Neuron (in vitro differentiated cells): ENCODE results near the gene GRN.

ENCODE experiments used
- H2AFZ ChIP-seq: one replicate; pipeline ENCODE4 v1.6.1; 2013; ENCODE audit warnings: low read depth, mild to moderate bottlenecking, inconsistent platforms, low read length, moderate library complexity
- H3K27me3 ChIP-seq: one replicate; pipeline ENCODE4 v1.6.1; 2013; ENCODE audit warnings: low read length; ENCODE audit not compliant: insufficient read depth
- H3K36me3 ChIP-seq: one replicate; pipeline ENCODE4 v1.6.1; 2013; ENCODE audit warnings: low read length; ENCODE audit not compliant: insufficient read depth
- H3K4me1 ChIP-seq: one replicate; pipeline ENCODE4 v1.6.1; 2013; ENCODE audit warnings: low read length; ENCODE audit not compliant: insufficient read depth
- H3K4me3 ChIP-seq: 2 replicates; pipeline ENCODE4 v1.5.1; 2013; ENCODE audit warnings: mild to moderate bottlenecking, low read length, moderate library complexity
- H3K9me3 ChIP-seq: one replicate; pipeline ENCODE4 v1.6.1; 2013; ENCODE audit warnings: low read length

The GRN gene

DNA sequence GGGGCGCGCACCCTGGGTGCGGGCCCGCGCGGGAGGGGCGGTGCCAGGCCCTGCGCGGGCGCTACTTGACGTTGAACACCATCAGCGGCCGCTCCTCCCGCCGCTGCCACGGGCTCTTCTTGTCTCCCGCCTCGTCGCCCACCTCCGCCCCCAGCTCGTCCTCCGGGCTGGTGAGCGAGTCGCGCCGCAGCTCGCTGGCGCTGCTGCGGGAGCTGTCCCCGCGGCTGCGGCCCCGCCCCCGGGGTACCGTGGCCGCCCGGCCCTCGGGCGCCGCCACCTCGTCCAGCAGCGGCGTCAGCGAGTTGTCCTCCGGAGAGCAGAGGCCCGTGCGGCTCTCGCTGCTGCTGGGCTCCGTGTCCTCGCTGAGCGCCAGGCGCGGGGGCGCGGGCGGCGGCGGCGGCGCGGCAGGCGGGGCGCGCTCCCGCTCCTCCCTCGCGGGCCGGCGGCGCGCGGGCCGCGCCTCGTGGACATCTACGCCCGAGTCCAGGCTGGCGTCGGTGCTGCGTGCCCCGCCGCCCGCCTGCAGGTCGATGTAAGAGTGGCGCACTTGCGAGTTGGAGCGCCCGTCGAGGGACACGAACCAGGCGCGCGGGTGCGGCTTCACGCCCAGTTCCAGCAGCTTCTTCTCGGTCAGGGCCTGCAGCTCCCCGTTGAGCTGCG lies 8.7 kb downstream of the GRN start:
- H3K4me3 ChIP-seq, result no peak overlapping the region
- no peak overlapping the region for H2AFZ ChIP-seq
- no peaks in the 10 kb centered on the region for H3K4me1 ChIP-seq
- H3K9me3 ChIP-seq, result no peaks in the 10 kb centered on the region
- H3K27me3 ChIP-seq, result no peaks in the 10 kb centered on the region
- H3K36me3 ChIP-seq, result peaks cover 37% of the 10 kb centered on the region

DNA sequence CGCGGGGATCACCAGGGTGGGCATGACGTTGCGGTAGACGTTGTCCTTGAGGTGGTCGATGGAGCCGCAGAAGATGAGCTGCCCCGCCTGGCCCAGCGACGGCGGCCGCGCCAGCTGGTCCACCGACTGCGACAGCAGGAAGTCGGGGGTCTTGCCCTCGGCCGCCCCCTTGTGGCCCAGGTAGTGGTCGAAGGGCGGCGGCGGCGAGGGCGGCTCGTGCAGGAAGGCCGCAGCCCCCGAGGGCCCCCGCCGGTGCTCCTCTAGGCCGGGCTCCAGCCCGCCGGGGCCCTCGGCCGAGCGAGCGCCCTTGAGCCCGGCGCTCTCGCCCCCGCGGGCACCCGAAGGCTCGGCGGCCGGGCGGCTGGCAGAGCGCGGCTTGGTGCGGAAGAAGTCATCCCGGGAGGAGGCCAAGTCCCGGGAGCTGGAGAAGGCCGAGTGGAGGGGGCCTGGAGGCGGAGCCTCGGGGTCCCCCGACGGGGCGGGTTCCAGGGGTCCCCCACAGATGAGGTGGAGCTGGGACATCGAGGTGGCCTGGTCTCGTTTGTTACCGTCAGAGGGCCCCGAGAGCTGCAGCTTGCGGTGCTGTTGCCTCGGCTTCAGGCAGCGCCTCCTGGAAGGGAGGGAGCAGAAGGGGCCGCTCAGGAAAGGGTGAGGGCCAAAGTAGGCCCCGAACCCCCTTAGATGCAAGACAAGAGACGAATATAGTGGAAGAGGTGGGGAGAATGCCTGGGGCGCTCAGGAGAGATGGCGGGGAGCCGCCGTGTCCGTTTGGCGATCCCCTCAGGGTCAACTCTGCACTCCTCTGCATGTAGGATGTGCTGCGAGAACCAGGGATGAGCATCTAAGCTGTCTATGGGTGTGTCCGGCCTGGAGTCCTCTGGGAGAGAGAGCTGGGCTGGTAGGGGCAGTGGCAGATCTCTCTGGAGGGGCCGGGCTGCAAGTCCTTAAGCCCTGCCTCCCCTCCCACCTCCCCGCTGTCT lies 9.8 kb downstream of the GRN start:
- Histone ChIP-seq H3K9me3 (no peaks in the 10 kb centered on the region), H2AFZ (no peak overlapping the region), H3K27me3 (no peaks in the 10 kb centered on the region), H3K36me3 (peaks cover 43% of the 10 kb centered on the region), H3K4me1 (no peaks in the 10 kb centered on the region), H3K4me3 (no peak overlapping the region)

DNA sequence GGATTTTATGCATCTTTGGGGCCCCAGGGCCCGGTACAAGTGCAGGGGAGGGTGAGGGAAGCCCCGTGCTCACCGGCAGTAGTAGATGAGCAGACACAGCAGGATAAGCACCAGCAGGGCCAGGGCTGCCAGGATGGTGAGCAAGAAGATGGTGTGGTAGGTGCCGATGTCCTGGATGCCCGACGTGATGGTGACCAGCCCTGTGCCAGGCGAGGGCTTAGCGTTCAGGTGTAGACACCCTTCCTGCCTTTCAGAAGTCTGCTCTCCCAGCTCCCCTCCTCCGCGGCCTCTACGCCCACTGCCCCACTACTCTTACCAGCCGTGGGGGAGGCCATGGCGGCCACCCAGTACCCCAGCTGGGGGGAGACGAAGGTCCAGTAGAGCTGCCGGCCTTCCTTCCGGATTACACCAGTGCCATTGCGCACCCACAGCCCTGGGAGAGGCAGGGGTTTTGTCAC lies 10.6 kb downstream of the GRN start:
- Histone ChIP-seq H3K9me3 (no peaks in the 10 kb centered on the region), H3K36me3 (peaks cover 43% of the 10 kb centered on the region), H3K27me3 (no peaks in the 10 kb centered on the region), H2AFZ (no peak overlapping the region), H3K4me3 (no peak overlapping the region), H3K4me1 (peaks cover 6% of the 10 kb centered on the region)

DNA sequence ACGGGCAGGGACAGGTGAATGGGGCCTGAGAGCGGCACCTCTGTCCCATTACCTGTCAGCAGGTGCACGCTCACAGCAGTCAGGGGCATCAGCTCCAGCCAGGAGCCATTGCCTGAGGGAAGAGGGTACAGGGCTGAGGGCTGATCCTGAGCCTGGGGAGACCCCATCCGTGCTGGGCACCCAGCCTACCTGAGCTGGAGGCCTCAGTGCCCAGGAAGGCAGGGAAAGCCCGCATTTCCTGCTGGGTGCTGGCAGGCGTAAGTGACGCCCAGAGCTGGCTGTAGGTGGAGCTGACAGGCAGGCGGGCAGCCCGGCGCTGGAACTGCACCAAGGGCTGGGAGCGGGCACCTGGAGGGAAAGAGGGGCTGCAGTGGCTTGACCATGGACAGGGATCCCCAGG lies 11.1 kb downstream of the GRN start:
- Histone ChIP-seq H3K4me1 (peaks cover 12% of the 10 kb centered on the region), H3K27me3 (no peaks in the 10 kb centered on the region), H3K36me3 (peaks cover 43% of the 10 kb centered on the region), H3K9me3 (no peaks in the 10 kb centered on the region), H3K4me3 (no peak overlapping the region), H2AFZ (no peak overlapping the region)

DNA sequence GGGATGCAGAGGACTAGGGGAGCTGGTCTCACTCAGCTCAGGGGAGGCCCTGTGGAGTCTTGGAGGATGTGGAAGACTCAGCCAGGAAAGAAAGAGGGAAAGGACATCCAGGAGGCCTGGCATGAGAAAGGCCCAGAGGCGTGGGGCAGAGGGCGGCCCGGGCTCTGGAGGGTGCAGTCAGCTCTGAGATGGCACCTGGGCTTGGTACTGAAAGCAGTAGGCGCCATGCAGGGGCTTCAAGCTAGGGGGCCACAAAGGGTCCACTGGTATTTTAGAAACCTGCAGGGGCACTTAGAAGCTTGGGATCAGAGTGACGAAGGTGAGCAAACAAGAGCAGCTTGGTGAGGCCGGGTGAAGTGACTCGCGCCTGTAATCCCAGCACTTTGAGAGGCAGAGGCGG lies 13.0 kb downstream of the GRN start:
- Histone ChIP-seq H3K9me3 (no peaks in the 10 kb centered on the region), H3K4me1 (peaks cover 28% of the 10 kb centered on the region), H2AFZ (no peak overlapping the region)

DNA sequence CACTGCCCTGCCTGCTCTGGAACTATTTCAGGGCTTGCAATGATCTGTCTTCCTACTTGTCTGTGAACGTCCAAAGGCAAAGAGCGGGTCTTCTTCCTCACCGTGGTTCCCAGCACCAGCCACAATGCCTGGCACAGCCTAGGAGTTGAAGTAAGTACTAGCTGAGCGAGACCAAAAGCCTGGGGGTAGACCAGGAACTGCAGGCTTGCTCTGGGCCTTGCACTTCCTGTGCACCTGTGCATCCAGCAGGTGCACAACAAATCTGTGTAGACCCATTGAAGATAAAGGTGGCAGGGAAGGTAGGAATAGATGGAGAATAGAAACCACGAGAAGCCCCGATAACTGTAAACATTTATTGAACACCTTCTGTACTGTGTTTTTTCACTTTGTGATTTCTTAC lies 13.9 kb downstream of the GRN start:
- Histone ChIP-seq H3K4me3 (no peak overlapping the region), H3K27me3 (no peaks in the 10 kb centered on the region), H3K9me3 (no peaks in the 10 kb centered on the region), H3K36me3 (peaks cover 29% of the 10 kb centered on the region), H3K4me1 (peaks cover 30% of the 10 kb centered on the region), H2AFZ (no peak overlapping the region)

More for the DNA sequence above, 13.0 kb downstream of the GRN start:
- Histone ChIP-seq H3K27me3 (no peaks in the 10 kb centered on the region), H3K4me3 (no peak overlapping the region), H3K36me3 (peaks cover 31% of the 10 kb centered on the region)

DNA sequence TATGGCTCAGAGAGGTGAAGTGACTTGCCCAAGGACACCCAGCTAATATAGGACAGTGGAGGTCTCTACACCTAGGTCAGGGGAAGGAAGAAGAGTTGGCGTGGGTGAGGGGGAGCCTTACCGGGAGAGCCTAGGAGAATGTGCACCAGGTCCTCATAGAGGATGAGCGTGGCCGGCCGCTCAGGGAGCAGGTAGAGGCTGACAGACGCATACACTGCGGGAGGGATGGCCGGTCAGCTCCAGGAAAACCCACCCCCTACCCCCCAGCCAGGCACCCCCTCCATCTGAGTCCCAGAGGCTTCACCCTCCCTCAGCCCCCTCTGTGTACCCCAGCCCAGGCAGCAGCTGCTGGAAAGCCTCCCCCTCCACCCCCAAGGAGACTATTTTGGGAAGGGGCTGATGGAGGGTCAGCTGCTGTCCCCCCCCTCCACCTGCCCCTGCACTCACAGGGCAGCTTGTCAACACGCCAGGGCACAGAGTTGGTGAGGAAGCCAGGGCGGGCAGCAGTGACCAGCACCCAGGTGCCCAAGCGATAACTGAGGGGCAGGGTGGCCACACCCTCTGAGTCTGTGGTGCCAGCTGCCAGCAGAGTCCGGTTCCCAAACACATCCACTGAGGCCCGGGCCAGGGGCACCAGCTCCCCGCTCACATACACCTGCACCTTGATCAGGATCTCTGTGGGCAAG lies 14.5 kb downstream of the GRN start:
- no peak overlapping the region for H2AFZ ChIP-seq
- H3K27me3 ChIP-seq, result no peaks in the 10 kb centered on the region
- H3K4me1 ChIP-seq, result peaks cover 32% of the 10 kb centered on the region
- H3K4me3 ChIP-seq, result no peak overlapping the region
- no peaks in the 10 kb centered on the region for H3K9me3 ChIP-seq
- peaks cover 29% of the 10 kb centered on the region for H3K36me3 ChIP-seq

DNA sequence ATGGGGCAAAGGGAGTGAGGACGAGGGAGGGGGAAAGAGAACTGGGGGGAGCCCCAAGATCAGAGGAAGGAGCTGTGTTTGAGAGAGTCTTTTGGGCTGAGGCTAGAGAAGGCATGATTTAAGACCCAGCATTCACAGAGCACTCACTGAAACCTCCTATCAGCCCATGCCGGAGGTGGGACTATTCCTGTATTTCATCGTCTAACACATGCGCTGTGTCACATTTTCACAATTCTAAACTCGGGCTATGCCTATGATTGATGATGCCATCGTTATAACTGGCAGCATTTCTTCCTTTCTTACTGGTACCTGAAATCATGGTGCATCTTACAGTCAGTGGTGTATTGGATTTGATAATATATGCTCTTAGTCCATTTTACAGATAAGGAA lies 15.0 kb downstream of the GRN start:
- peaks cover 27% of the 10 kb centered on the region for H3K36me3 ChIP-seq
- no peak overlapping the region for H3K4me3 ChIP-seq
- no peak overlapping the region for H2AFZ ChIP-seq
- H3K9me3 ChIP-seq, result no peaks in the 10 kb centered on the region
- peaks cover 32% of the 10 kb centered on the region for H3K4me1 ChIP-seq
- peaks cover 3% of the 10 kb centered on the region for H3K27me3 ChIP-seq

DNA sequence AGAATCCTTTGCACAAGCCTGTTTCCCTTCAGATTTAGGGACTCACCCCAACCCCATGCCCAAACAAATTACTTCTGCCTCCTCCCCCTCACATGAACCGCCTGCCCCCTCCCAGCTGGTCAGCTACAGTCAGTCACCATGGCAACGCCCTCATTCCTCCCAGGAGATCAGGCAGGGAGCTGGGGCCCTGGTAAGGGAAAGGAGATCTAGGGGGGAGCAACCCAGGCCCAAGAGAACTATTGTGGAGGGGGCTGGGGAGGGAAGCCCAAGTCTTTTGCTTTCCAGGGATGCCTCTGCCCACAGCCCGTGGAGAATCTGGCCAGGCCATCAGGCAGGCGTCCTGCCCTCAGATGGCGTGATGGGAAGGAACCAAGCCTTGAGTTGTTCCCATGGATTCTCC lies 15.7 kb downstream of the GRN start:
- peaks cover 3% of the 10 kb centered on the region for H3K27me3 ChIP-seq
- H3K4me1 ChIP-seq, result peaks cover 32% of the 10 kb centered on the region
- no peak overlapping the region for H3K4me3 ChIP-seq
- H3K9me3 ChIP-seq, result no peaks in the 10 kb centered on the region
- H2AFZ ChIP-seq, result no peak overlapping the region
- H3K36me3 ChIP-seq, result peaks cover 20% of the 10 kb centered on the region

DNA sequence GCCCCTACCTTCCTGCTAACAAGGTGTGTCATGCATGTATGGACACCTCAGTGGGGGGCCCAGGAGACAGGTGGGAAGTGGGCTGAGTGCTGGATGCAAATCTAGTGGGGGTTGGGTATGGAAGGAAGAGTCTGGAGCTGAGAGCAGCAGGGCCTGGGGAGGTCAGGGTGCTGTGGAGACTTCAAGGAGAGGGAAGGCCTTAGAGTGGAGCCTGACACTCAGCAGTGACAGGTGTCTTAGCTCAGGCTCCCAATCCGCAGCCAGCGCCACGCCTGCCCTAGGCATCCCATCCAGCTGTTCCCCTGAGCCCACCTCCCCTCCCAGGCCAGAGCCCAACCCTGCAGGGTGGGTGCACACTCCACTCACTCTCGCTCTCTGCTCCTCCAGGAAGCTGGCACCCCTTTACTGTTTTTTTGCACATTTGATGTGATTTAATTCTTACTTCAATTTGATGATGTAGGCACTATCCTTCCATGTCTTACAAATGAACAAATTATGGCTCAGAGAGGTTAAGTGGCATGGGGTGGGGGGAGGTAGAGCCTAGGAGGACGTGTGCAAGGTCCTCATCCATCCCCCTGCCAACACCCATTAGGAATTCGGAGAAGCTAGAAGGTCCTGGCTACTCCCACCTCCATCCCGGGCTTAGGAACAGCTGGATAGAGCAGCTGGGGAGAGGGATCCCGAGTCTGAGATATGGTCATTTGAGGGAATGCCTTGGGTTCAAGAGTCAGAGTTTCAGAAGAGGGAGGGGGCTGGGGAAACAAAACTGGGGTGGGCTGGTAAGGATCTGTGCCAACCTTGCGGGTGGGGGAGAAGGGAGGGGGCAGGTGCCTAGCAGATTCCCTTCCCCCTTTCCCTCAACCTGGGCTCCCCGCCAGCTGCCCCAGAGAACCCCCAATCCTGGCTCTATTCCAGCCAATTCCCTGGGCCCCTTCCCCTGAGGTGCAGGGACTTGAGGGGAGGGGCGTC lies 16.5 kb downstream of the GRN start:
- H3K27me3 ChIP-seq, result peaks cover 7% of the 10 kb centered on the region
- H3K4me3 ChIP-seq, result peak overlapping the region; percentile 79
- peaks cover 13% of the 10 kb centered on the region for H3K36me3 ChIP-seq
- H2AFZ ChIP-seq, result no peak overlapping the region
- H3K4me1 ChIP-seq, result peaks cover 32% of the 10 kb centered on the region
- no peaks in the 10 kb centered on the region for H3K9me3 ChIP-seq

DNA sequence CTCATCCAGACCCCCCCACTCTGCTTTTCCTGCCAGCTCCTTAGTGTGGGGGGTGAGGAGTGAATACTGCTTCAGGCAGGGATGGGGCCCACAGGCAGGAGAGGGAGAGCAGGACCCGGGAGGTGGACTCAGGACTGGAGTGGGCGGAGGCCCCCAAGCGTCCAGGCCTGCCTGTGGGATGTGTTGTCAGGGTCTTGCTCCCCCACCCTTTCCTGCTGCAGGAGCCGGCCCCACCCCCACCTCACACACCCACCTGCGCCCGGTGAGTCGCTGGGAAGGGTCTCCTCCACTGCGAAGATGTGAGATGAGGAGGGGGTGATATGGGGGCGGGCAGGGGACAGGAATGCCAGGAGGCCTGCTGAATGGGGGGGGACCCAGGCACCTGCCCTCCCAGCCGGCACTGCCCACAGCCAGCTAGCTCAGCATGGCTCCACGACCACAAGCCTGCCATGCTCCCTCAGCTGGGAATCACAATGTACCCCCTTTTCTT lies 17.4 kb downstream of the GRN start:
- peaks cover 7% of the 10 kb centered on the region for H3K27me3 ChIP-seq
- H3K4me1 ChIP-seq, result peaks cover 32% of the 10 kb centered on the region
- no peak overlapping the region for H2AFZ ChIP-seq
- H3K9me3 ChIP-seq, result no peaks in the 10 kb centered on the region
- peaks cover 11% of the 10 kb centered on the region for H3K36me3 ChIP-seq
- peak overlapping the region; percentile 79 for H3K4me3 ChIP-seq

DNA sequence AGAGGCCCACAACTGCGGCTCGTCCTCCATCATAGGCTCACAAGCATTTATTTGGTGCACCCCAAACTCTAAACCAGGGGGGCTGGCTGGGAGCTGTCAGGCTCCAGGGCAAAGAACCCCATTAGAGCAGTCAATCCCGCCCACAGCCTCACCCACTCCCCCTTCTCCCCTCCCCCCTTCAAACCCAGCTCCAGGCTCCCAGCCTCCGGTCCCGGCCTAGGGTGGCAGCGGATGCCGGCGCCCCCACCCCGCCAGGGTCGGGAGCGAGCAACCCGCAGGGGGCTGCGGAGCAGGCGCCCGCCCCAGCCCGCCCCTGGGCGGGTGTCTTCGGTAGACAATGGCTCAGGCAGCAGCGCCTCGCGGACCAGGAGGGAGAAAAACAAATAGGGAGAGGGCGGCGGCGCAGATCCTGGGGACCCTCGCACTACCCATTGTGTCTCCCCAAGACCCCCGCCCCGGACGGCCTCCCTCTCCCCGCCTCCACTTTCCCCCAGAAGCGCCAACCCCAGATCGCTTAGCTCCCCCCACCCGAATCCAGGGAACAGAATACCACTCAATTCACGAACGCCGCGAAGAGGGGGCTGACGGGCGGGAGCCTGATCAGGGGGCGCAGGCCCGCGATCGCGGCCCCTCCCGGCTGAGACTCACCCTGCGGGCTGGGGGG lies 18.0 kb downstream of the GRN start:
- Histone ChIP-seq H3K36me3 (peaks cover 11% of the 10 kb centered on the region), H3K9me3 (no peaks in the 10 kb centered on the region), H2AFZ (peak overlapping the region; percentile 79), H3K27me3 (peaks cover 7% of the 10 kb centered on the region), H3K4me3 (peak overlapping the region; percentile 79), H3K4me1 (peaks cover 32% of the 10 kb centered on the region)
